Activated naive CD4-positive, alpha-beta T cell (primary cell): ENCODE data around the gene INPP5A.

Experiments used
- DNase-seq, 4 experiments: peaks; one replicate each; lab custom pipeline; 2025; lab: John Stamatoyannopoulos, UW

Gene INPP5A

DNA sequence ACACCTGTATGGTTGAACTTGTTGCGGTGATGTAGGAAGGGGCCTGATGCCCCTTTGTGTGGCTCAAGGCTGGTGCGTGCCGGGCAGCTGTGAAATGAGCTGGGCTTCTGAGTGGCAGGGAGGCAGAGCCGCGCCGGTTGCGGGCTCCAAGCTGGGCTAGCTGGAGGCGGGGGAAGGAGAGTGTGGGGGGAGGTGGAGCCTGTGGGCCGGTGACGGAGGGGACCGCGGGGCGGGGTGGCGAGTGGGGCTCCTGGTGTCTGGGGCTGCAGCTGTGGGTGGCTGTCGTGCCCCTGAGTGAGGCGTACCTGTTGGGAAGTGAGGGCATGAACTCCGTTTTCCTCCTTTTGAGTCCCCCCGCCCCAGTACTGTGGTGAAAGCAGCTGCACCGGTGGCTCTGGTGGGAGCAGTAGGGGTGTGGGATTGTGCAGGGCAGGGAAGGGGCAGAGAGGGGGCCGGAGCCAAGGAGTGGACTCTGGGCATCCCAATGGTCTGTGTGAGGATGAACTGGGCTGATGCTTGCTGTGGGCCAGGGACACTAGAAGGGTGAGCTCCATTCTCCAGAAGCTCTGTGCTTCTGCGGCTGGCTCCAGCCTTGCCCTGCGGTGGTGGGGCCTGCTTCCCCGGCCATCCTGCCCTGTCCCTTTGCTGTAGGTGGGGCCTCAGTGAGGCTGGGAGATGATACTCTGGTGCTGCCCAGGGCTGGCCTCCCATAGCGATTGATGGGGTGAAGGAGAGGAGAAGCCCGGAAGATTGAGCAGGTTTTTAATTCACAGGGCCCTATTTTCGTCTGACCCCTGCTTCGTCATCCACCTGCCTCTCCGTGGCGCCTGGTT is 41.7 kb downstream of the INPP5A start:
- DNase-seq = no peak

DNA sequence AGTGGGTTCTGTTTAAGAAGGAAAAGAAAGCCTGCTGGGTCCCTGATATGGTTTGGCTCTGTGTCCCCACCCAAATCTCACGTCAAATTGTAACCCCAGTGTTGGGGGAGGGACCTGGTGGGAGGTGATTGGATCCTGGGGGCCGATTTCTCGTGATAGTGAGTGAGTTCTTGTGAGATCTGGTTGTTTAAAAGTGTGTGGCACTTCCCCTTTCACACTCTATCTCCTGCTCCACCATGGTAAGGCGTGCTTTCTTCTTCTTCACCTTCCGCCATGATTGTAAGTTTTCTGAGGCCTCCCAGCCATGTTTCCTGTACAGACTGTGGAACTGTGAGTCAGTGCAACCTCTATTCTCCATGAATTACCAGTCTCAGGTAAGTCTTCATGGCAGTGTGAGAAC is 42.6 kb downstream of the INPP5A start:
- DNase-seq = no peak

DNA sequence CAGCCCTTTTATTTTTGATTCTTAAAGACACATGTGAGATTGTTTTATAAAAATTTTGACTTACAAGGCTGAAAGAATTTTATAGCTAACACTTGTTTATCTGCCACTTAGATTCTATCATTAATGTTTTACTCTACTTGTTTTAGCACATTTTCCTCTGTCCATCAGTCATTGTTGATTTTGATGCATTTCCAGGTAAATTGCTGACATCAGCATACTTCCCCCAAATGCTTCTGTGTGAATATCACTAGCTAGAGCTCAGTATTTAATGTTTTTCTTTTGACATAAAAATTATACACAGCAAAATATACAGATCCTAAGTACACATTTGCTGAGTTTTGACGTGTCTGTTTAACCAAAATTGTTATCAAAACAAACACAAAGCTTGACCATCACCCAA is 43.0 kb downstream of the INPP5A start:
- DNase-seq = no peak

DNA sequence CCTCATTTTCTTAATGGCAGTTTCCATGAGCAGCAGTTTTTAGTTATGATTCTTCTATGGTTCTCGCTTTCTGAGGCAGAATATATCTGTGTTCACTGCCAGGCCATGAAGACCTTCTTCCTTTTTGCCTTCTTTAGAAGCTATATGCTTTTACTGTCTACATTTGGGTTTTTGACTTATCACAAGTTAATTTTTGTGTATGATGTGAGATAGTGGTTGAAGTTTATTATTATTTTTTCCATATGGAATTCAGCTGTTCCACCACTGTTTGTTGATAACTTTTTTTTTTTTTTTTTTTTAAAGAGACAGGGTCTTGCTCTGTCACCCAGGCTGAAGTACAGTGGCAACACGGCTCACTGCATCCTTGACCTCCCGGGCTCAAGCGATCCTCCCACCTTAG is 44.5 kb downstream of the INPP5A start:
- no peak for DNase-seq

DNA sequence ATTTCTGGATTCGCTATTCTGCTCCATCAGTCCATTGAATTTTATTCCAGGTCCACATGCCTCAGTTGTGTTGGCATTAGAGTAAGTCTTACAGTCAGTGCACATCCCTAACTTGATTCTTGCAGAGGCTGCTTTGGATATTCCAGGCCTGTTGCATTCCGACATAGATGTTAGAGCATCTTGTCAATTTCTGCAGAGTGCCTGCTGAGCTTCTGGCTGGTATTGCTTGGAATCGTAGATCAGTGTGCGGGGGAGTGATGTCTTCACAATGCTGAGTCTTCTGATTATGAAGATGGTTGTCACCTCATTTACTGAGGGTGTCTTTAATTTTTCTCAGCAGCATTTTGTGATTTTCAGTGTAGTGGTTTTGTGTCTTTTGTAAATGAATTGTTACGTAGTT is 45.2 kb downstream of the INPP5A start:
- no peak for DNase-seq

DNA sequence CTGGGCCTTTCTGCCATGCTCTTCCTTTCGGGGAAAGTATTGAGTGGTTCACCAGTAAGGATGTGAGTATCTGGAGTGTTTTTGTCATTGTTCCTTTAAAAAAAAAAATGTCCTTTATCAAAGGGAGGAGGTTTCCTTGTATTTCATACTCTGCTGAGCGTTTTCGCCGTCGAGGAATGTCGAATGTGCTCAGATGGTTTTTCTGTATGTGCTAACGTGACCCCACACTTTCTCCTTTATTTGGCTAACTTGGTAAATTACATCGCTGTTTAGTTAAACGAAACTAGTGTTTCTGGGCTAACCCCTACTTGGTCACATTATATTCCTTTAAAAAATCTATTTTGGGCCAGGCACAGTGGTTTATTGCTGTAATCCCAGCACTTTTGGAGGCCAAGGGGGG is 45.9 kb downstream of the INPP5A start:
- no peak for DNase-seq

DNA sequence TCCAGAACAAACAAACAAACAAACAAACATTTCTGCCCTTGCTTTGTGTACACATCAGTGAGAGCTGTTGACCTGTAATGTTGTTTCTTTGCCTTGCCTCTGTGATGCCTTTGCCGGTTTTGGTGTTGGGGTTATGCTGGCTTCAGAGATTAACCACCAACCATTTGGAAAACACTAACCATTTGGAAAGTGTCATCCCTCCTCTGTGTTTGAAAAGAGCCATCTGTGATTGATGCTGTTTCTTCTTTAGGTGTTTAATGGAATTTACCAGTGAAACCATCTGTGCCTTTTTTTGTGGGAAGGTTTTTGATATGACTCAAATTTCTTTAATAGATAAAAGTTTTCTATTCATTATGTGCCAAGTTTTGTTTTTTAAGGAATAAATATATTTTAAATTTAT is 46.5 kb downstream of the INPP5A start:
- no peak for DNase-seq

DNA sequence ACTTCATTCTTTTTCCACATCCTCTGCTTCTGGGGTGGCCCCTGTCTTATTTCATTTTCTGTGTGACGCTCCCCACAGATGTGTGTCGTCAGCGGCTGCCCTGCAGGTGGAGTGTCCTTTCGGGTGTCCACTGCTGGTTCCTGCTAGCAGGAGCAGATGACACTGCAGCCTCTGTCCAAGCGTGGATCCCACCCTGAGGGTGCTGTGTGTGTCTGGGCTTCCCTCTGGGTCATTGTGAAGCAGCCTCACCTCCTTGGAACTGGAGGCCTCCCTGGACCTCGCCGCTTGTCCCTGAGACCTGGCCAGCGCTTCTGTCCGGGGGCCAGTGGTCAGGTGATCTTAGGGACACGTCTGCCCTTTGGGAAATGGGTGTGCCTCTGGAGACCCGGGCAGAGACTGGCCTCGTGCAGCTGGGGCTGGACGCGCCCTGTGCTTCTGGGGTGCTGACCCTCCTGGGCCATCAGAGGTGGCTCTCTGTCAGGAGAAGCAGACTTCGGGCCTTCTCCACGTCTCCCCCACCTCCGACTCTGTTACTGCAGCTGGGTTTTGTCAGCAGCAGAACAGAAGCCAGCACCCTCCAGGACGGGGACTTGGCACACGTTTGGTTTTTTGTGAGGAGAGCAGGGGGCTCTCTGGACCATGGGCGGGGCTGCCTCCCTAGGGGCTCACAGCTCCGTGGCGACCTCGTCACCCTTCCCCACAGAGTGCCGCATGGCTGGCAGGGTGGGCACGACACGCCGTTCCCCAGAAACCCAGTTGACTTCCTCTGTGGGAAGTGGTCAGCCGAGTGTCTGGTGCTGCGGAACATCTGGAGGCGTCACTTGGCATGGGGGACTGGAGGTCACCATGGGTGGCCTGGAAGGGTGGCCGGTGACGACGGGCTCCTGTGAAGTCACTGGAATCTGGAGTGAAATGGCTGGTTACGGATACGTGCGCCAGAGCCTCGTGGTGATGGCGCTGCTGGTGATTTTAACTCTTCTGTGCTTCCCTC is 48.4 kb downstream of the INPP5A start:
- DNase-seq = no peak

DNA sequence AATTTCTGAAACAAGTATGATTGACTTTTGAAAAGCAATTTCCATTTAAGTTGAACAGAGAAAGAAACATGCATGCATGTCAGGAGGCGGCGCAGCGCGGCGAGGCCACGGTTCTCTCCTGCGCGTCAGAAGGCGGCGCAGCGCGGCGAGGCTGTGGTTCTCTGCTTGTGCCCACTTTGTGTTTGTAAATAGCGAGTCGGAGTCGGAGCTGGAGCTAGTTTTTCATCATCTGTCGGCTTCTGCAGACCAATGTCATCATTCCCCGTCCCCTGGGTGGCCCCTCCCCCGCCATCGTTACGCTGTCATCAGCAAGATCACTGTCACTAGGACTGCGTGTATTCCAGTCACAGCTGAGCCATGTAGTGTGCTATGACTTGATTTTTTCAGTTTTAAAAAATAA is 49.2 kb downstream of the INPP5A start:
- DNase-seq = no peak

DNA sequence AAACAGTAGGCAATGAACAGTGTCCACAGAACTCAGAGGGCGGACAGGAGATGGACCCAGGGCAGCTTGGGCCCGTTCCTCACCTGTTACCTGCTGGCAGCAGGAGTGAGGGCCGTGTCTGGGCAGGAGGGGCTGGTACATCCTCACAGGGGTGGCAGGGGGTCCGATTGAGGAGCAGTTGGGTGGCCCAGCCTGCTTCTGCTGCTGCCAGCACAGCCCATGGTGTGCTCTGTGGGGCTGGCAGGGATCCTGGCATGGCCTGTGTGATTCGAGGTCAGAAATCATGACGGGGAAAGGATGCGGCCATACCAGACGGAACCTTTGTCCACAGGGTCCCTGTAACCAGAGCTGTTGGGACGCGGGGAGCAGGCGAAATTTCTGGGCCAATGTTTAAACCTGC is 49.6 kb downstream of the INPP5A start:
- no peak for DNase-seq

DNA sequence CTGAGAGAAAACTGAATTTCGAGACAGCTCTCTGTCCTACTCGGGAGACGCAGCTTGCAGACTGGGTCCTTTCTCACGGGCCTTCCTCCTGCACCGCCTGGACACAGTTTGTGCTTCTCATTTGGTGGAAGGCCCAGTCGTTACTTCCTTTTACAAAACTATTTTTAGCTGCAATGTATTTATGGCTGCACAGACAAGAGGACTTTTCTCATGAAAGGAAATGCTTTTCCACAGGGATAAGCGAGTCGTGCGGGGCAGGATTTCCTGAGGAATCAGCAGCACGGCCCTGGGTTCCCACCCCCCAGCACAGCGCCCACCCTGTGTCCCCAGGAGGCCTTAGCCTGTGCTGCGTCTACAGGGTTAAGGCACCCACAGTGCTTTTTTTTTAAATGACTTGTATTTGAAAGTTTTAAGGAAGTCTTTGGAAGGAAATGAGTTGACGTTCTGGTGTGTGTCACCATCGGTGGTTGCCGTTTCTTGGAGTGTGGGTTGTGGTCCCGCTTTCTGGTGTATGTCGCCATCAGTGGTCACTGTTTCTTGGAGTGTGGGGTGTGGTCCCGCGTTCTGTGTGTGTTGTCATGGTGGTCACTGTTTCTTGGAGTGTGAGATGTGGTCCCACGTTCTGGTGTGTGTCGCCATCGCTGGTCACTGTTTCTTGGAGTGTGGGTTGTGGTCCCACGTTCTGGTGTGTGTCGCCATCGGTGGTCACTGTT is 50.9 kb downstream of the INPP5A start:
- no peak for DNase-seq

DNA sequence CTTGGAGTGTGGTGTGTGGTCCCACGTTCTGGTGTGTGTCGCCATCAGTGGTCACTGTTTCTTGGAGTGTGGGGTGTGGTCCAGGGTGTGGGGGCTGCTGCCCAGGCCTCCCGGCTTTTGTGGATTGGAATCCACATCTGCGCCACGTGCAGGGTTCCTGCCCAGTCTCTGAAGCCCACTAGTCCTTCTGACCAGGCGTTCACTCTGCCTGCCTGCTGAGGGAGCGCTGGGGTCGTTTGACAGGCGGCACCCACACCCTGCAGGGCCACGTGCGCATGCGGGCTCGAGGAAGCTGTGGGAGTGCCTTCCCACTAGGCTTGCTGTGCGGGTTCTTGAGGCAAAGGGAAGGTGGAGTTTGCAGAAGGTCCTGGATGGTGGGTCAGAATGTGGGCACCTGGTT is 51.4 kb downstream of the INPP5A start:
- no peak for DNase-seq

DNA sequence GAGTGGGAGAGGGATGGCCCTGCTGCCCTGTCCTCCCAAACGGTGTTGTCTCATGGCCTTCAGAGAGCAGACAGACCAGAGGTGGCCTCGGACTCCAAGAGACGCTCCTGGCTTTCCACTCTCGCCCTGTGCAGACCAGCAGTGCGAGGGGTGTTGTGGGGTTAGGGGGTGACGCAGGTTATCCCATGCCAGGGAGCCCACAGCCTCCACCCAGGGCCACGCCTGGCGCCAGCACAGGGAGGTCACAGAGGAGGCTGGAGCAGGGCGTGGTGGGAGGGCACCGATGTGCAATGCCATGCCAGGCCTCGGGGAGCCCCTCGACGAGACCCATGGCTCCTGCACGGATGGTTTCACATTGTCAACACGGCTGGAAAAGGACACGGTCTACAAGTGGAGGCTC is 52.1 kb downstream of the INPP5A start:
- DNase-seq = no peak

DNA sequence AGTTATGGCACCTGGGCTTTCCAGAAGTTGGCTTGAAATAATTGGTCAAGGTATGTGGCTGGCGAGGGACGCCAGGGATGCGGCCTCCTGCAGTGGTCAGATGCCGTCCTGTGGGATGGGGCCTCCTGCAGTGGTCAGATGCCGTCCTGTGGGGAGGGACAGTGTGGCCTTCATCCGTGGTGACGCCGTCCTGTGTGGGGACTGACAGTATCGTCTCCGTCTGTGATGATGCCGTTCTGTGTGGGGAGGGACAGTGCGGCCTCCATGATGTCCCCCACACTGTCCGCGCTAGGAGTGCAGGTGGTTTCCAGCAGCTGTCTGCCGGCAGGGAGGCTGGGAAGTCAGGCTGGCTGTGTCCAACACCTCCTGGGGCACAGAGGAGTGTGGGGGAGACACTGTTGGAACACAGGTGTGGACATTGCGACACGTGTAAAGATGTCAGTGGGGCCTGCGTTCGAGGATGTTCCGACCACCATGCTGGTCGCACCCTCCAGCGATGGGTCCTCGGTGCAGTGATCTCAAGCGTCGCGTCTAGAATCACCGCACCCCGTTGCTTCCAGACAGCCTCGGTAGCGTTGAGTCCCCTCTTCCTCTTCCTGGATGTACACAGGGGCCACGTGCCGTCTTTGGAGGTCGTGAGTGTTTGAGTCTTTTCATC is 52.6 kb downstream of the INPP5A start:
- no peak for DNase-seq

DNA sequence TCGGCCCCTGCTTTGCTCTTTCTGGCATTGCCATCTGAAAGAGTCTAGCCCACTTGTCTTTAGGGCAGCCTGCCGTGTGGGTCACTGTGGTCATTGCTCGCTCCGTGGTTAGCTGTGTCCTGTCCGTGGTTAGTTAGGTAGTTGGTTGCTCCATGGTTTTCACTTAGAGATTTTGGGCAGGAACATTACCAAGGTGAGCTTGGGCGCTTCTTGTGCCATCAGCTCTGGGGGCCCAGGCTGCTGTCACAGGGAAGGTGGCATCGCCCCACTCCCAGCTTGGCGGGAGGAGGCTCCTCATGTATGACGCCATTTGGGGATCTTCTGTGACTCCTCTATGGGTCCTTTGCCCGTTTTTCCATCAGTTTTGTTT is 53.1 kb downstream of the INPP5A start:
- DNase-seq = no peak

DNA sequence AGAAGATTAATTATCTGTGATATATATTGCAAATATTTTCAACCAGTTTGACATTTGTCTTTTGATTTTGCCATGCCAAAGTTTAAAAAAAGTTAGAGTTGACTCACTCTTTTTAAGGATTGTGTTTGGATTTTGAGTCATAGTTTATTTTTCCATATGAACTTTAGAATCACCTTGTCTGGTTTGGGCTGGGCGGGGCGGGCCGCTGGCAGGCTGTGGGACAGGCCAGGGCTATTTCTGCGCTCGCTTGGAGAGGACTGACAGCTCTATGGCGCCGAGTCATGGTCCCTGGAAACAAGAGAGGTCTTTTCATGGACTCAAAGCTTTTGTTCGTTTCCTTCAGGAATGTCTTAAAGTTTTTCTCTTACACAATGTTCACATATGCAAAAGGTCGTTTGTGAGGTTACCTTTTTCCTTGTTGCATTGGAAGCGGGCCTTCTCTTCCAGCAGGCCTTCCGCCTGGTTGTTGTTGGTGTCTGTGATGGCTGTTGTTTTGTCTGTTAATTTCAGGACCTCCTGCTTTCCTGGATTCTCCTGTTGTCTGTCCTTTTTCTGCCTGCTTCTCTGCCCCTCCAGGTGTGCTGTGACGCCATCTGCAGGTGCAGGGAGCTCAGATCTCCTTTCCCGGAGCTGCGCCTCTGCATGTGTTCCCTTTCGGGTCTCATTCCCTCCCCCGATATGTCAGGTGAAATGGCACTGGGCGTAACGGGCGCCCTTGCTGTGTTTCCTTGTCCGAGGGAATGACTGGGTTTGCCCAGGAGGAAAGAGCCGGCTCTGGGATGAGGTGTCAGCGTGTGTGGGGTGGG is 53.8 kb downstream of the INPP5A start:
- no peak for DNase-seq

DNA sequence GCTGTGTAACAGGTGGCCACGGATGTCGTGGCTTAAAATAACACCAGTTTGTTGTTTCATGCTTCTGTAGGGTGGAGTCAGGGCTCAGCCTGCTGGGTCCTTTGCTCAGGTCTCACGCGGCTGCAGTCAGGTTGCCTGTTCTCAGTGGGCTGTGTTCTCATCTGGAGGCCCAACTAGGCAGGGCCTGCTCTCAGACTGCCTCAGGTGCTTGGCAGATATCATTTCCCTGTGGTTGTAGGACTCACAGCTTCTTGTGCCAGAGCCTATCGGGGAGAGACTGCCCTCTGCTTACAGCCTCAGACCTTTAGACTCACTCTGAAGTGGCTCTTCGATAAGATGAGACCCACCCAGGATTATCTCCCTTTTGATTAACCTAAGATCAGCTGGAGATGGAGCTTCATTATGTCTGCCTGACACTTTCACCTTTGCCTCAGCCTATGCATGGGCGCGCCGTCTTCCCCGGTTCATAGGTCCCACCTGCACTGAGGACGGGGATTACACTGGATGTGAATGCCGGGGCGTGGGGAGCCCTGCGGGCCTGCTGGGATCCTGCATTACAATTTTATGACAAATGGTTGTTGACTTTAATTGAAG is 55.3 kb downstream of the INPP5A start:
- no peak for DNase-seq

DNA sequence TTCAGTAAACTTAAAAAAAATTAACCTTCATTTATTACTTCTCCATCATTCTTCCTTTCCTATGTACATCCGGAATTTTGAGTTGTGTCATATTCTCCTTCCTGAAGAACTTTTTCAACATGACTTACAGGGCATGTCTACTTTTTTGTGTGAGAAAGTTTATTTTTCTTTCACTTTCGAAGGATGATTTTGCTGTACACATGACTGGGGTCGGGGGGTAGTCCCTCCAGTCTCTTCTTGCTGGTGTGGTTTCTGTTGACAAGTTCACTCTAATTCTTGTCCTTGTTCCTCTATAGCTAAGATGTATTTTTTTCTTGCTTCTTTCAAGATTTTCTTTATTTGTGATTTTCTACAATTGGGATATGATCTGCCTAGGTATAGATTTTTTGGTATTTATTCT is 55.8 kb downstream of the INPP5A start:
- DNase-seq = no peak

DNA sequence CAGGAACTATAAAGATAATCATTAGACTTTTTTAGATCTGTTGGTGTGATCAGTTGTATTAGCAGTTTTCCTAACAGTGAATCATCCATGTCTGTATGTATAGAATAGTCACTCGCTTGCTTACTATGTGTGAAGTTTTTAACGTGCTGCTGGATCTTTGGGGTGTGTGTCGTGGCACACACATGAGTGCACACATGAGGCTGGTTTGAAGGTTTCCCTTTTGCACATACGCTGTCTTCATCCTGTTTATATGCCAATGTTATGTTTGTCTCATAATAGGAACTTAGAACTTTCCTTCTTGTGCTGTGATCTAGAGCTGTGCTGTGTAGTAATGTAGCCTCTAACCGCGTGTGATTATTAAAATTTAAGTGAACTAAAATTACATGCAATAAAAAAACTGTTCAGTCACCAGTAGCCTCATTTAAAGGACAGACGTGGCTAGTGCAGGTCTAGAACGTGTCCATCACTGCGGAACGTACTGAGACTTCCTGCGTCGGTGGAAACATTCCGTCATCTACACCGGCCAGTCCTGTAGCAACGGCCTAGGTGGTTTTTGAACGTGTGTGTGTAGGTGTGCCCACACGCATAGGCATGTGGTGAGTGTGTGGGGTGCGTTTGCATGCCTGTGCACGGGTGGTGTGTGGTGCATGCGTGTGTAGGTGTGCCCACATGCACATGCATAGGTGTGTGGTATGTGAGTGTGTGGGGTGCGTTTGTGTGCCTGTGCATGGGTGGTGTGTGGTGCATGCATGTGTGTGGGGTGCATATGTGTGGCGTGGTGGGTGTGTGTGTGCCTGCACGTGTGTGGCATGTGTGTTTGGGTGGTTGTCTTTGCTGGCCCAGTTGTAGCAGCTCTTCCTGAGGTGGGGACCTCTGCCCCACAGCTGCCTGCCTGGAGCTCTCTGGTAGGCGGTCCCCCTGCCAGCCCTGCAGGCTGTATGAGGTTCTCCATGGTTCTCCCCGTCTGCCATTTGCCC is 56.6 kb downstream of the INPP5A start:
- no peak for DNase-seq

DNA sequence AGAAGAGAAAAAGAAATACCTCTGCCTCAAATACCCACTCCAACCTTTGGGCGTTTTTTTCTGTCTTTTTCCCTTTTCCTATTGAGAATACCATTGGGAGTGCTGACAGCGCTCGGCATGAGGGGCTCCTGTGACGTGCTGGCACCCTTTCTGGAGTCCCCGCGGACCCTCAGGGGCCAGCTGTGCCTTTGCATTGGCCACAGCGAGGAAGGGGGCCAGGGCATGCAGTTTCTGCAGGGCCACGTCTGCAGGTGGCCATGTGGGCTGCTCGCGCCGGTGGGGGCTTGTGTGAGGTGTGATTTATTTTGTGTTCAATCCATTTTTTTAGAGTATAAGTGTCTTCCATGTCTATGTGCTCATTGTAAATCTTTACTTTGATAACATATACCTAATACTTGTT is 57.4 kb downstream of the INPP5A start:
- DNase-seq = no peak
